T-helper 17 cell (primary cell): ENCODE results near the gene CDK2. TPM values are rescaled to one million over a fixed set of nuclear protein-coding genes. Genes with fewer than 3 reads are reported as not detected.
"Not testable (repeated sequence)": the region's sequence is repeated elsewhere in the genome, so short reads cannot be mapped to it uniquely, and the experiment has no call there.

Source experiments
- ATAC-seq: fragments of 150-1000 bp; cut with Tn5 transposase; 2 replicates; pipeline ENCODE4 v1.10.0; 2021; ENCODE audit warnings: mild to moderate bottlenecking, moderate library complexity
- DNase-seq, 3 donors: peaks; one replicate each; pipeline versions ENCODE4 v3.0.0 to v3.0.0-alpha.2; 2020 to 2021
- H3K9me3 ChIP-seq: one replicate; pipeline ENCODE4 v1.7.0; 2013; ENCODE audit warnings: low read length, mild to moderate bottlenecking; ENCODE audit not compliant: control insufficient read depth, poor library complexity, severe bottlenecking
- H3K27ac Mint-ChIP-seq: one replicate; pipeline ENCODE4 v1.8.0; 2022; ENCODE audit warnings: mild to moderate bottlenecking, moderate library complexity, mixed read lengths
- H3K27me3 Mint-ChIP-seq: one replicate; pipeline ENCODE4 v1.8.0; 2022; ENCODE audit warnings: mixed read lengths
- H3K36me3 Mint-ChIP-seq: one replicate; pipeline ENCODE4 v1.8.0; 2022; ENCODE audit warnings: low read depth, mixed read lengths
- H3K4me1 Mint-ChIP-seq: one replicate; pipeline ENCODE4 v1.8.0; 2022; ENCODE audit warnings: mild to moderate bottlenecking, mixed read lengths
- H3K4me3 Mint-ChIP-seq: one replicate; pipeline ENCODE4 v1.8.0; 2022; ENCODE audit warnings: mild to moderate bottlenecking, moderate library complexity, mixed read lengths
- total RNA-seq, 4 donors: library from RNA in 2 of 4; stranded (reverse) in 2 of 4; gene quantifications; one replicate each; pipeline ENCODE4 v1.2.3 and lab custom pipeline; 2022 to 2026

The CDK2 gene
- total RNA-seq, 2 donors from 2014 or later: 12.2 to 18.7 TPM

- Mint-ChIP-seq H3K4me3 (no peak within 1 kb of the TSS), H3K27ac (peak within 1 kb of the TSS; percentile 21), H3K27me3 (peaks cover 4% of the 10 kb centered on the region), H3K4me1 (peaks cover 11% of the 10 kb centered on the region), H3K36me3 (no peaks in the 10 kb centered on the region)
- ATAC-seq (peak; percentile 62), DNase-seq (no peak)
- no peaks in the 10 kb centered on the region for H3K9me3 ChIP-seq
Observed at GRCh38 chr12:55996715-55997534, 30.3 kb downstream of the CDK2 start, which contains the start of gene SUOX. Gene SUOX, plus strand, starts transcription at chr12:55997276. Its CDS starts 4,946 bp downstream, at chr12:56002222.

DNA sequence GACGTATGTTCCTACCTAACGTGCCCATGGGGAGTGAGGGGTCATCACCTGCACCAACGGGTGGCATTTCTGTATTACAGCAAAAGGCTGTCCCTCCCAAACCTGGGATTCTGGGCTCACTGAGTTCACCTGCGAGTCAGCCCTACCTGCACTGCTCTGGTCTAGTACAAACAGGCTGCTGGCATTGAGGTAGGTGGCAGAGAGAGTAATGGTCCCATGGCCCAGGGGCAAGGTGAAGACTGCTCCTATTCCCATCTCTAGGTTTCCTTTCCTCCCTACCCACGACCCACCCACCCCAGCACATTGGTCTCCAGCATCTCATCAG lies 30.9 kb downstream of the CDK2 start:
- no peaks in the 10 kb centered on the region for H3K36me3 Mint-ChIP-seq
- peaks cover 4% of the 10 kb centered on the region for H3K27me3 Mint-ChIP-seq
- H3K4me1 Mint-ChIP-seq: peaks cover 11% of the 10 kb centered on the region
- H3K9me3 ChIP-seq: no peaks in the 10 kb centered on the region
- no peak for ATAC-seq
- H3K27ac Mint-ChIP-seq: no peak overlapping the region
- H3K4me3 Mint-ChIP-seq: no peak overlapping the region
- no peak for DNase-seq

- H3K27ac Mint-ChIP-seq, ATAC-seq, H3K4me1 Mint-ChIP-seq, DNase-seq, H3K4me3 Mint-ChIP-seq, H3K27me3 Mint-ChIP-seq, H3K9me3 ChIP-seq, H3K36me3 Mint-ChIP-seq: not testable (repeated sequence)
Observed at GRCh38 chr12:55999522-55999921, 32.9 kb downstream of the CDK2 start.

GRCh38 chr12:55999999-56000540 lies 33.4 kb downstream of the CDK2 start:
- DNase-seq, H3K27ac Mint-ChIP-seq, H3K9me3 ChIP-seq, H3K27me3 Mint-ChIP-seq, ATAC-seq, H3K4me3 Mint-ChIP-seq, H3K36me3 Mint-ChIP-seq: not testable (repeated sequence)
- H3K4me1 Mint-ChIP-seq: peaks cover 11% of the 10 kb centered on the region

DNA sequence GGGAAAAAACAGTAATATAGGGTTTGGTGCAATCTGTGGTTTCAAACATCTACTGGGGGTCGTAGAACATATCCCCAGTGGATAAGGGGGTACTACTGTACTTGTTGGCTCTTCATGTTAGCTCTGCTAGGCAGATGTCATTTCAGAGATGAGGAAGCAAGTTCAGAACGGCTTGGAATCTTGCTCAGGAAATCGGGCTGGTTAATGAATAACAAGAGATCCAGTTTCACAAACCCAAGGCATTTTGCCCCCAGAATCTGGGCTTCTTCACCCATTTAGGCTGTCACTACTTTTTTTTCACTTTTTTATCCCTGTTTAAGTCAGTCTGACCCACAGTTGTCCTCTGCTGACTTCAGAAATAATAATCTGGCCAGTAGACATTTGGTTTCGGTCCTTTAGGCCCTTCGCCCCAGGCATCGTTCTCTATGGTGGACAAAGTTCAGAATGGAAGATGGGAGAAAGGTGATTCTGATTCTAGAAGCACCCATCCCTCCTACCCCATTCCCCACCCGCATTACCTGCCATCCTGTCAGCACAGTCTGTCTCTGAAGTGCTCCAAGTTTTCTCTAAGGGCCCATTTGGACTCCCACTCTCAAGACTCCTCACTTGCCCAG lies 35.0 kb downstream of the CDK2 start:
- no peaks in the 10 kb centered on the region for H3K9me3 ChIP-seq
- ATAC-seq (no peak), DNase-seq (no peak)
- Mint-ChIP-seq H3K27me3 (peaks cover 4% of the 10 kb centered on the region), H3K4me1 (peaks cover 12% of the 10 kb centered on the region), H3K36me3 (no peaks in the 10 kb centered on the region), H3K4me3 (no peak overlapping the region), H3K27ac (peak overlapping the region; percentile 45)

GRCh38 chr12:56003376-56003775 lies 36.7 kb downstream of the CDK2 start:
- H3K27ac Mint-ChIP-seq, H3K9me3 ChIP-seq, H3K27me3 Mint-ChIP-seq, H3K4me3 Mint-ChIP-seq, DNase-seq, H3K36me3 Mint-ChIP-seq, ATAC-seq: not testable (repeated sequence)
- peaks cover 19% of the 10 kb centered on the region for H3K4me1 Mint-ChIP-seq

- Mint-ChIP-seq H3K27me3 (no peaks in the 10 kb centered on the region), H3K4me3 (no peak overlapping the region), H3K36me3 (no peaks in the 10 kb centered on the region), H3K27ac (no peak overlapping the region), H3K4me1 (peaks cover 23% of the 10 kb centered on the region)
- no peaks in the 10 kb centered on the region for H3K9me3 ChIP-seq
- no peak for DNase-seq
- ATAC-seq: no peak
Observed at GRCh38 chr12:56004211-56004610, 37.6 kb downstream of the CDK2 start.

DNA sequence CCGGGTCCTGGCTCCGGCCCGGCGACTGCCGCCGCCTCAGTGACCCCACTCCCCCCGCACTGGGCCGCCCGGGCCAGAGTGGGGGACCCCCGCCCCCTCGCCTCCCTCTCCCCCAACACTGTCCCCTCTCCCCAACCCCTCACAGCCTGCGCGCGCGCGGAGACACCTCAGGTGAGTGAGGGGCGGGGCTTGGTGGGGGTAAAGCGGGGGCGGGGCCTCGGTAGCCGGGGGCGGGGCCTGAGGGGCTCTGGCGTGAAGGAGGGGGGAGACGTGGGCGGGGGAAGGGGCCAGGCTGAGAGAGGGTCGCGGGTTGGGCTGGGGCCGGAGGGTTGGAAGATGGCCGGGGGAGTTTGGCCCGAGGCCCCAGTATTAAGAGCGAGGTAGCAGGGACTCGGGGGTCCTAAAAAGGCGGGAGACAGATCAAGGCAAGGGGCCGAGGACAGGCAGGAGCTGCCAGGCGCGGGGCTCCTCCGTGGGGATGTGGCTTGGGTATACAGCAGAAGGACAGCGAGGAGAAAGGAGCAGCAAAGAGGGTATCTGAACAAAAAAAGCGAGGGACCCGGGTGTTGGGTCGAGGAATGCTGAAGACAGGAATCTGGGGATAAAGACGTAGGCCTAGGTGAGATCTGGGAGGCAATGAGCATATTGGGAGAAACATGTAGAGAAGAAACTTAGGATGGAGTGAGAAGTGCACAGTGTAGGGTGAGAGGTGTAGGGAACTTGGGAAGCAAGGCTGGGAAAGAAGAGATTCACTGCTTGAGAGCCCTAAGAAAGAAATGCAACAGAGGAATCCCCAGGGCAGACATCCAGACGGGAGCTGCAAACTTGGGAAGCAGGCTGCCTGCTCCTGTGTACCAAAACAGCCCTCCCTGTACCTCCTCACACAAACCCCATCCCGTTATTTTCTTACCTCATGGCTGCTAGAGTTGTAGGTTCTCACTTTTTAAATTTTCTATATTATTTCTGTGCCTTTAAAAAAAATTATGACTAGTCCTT lies 41.2 kb downstream of the CDK2 start:
- peak overlapping the region; percentile 78 for H3K27ac Mint-ChIP-seq
- no peaks in the 10 kb centered on the region for H3K36me3 Mint-ChIP-seq
- no peaks in the 10 kb centered on the region for H3K9me3 ChIP-seq
- ATAC-seq (peak; percentile 89), DNase-seq (peak; percentile 57 to 76 (median 69))
- H3K4me1 Mint-ChIP-seq: peaks cover 26% of the 10 kb centered on the region
- H3K4me3 Mint-ChIP-seq: peak overlapping the region; percentile 94
- no peaks in the 10 kb centered on the region for H3K27me3 Mint-ChIP-seq

DNA sequence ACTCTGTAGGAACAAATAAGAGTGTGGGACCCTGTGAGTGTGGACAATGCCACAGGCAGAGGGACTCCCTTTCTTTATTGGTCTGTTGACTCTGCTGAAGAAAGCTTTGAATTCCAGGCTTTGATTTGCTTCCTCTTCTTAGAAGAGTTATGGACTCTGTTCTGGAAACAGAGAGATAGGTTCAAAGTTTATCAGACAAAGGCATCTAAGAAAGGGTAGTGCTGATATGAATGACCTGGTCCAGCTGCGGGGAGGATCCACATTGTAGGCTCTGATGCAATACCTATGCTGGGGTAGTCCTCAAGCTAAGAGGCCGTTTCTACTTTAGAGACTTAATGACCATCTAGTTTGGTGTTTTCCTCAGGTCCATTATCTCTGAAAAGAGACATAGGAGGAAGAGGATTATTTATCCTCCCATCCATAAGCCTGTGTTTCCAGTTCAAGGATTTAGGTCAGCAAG lies 43.5 kb downstream of the CDK2 start:
- peaks cover 23% of the 10 kb centered on the region for H3K4me1 Mint-ChIP-seq
- no peaks in the 10 kb centered on the region for H3K27me3 Mint-ChIP-seq
- H3K4me3 Mint-ChIP-seq: no peak overlapping the region
- H3K9me3 ChIP-seq: no peaks in the 10 kb centered on the region
- no peak overlapping the region for H3K27ac Mint-ChIP-seq
- no peaks in the 10 kb centered on the region for H3K36me3 Mint-ChIP-seq
- DNase-seq (no peak), ATAC-seq (no peak)

- no peak for DNase-seq
- no peaks in the 10 kb centered on the region for H3K9me3 ChIP-seq
- no peaks in the 10 kb centered on the region for H3K27me3 Mint-ChIP-seq
- no peak overlapping the region for H3K4me3 Mint-ChIP-seq
- H3K4me1 Mint-ChIP-seq: peaks cover 20% of the 10 kb centered on the region
- ATAC-seq: no peak
- H3K36me3 Mint-ChIP-seq: no peaks in the 10 kb centered on the region
- H3K27ac Mint-ChIP-seq: no peak overlapping the region
Observed at GRCh38 chr12:56011509-56012090, 45.0 kb downstream of the CDK2 start.

- Mint-ChIP-seq H3K4me3 (no peak overlapping the region), H3K27me3 (no peaks in the 10 kb centered on the region), H3K36me3 (no peaks in the 10 kb centered on the region), H3K27ac (no peak overlapping the region), H3K4me1 (peaks cover 9% of the 10 kb centered on the region)
- DNase-seq (no peak), ATAC-seq (no peak)
- H3K9me3 ChIP-seq: no peaks in the 10 kb centered on the region
Observed at GRCh38 chr12:56013482-56013881, 46.9 kb downstream of the CDK2 start.

DNA sequence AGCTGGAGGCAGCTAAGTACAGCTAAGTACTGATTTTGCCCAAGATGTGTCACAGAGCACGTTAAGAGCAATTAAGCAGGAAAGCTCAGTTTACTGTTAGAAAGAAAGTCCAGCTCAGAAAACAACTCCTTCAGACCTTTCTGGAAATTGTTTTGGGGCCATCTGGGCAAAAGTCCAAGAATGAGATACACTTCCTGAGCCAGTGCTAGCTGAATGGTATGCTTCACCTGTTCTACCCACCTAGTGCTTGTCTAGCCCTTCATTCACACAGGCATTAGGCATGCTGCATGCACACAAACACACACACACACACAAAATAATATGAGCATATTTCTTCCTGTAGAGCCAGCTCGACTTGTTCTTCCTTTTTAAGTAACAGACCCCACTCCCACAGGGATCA lies 47.6 kb downstream of the CDK2 start:
- Mint-ChIP-seq H3K27me3 (no peaks in the 10 kb centered on the region), H3K27ac (peak overlapping the region; percentile 19), H3K4me3 (no peak overlapping the region), H3K4me1 (peaks cover 5% of the 10 kb centered on the region), H3K36me3 (no peaks in the 10 kb centered on the region)
- DNase-seq (no peak), ATAC-seq (no peak)
- H3K9me3 ChIP-seq: no peaks in the 10 kb centered on the region
